ENCODE measurements around the gene RNF187.

RNF187 gene

DNA sequence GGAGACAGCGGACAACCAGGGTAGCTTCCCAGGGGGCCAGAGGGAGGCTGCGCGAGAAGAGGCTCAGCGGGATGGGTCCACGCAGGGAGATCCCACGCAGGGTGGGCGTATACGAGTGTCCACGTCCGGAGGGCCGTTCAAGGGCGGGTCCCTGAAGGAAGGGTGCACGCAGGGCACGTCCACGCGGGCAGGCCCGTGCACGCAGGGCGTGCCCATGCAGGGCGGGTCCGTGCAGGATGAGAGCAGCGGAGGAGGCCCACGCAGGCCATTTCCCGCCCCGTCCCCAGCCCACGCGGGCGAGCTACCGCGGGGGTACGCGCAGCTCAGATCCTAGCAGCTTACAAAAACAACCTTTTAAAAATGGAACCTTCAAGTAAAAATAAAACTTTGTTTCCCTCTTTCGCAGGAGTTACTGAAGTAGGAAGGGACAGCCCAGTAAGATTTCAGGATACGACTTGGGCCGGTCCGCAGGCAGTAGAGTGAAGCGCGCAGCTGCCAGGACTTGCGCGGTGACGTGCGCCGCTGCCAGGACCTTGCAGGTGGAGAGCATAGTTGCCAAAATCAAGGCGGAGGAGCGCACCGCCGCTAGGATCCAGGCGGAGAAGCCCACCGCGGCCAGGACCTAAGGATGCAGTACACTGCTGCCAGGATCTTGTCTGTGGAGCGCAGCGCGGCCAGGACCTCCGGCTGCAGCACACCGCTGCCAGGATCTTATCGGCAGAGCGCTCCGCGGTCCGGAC is 416 bp upstream of the RNF187 start:
- DNase-seq (ENCODE audit: low read depth): peak; percentile 85
- H3K4me3 ChIP-seq (ENCODE audit: control insufficient read depth, low read depth, low read length): peak overlapping the region; percentile 84
- TF ChIP-seq, protein P1, sequence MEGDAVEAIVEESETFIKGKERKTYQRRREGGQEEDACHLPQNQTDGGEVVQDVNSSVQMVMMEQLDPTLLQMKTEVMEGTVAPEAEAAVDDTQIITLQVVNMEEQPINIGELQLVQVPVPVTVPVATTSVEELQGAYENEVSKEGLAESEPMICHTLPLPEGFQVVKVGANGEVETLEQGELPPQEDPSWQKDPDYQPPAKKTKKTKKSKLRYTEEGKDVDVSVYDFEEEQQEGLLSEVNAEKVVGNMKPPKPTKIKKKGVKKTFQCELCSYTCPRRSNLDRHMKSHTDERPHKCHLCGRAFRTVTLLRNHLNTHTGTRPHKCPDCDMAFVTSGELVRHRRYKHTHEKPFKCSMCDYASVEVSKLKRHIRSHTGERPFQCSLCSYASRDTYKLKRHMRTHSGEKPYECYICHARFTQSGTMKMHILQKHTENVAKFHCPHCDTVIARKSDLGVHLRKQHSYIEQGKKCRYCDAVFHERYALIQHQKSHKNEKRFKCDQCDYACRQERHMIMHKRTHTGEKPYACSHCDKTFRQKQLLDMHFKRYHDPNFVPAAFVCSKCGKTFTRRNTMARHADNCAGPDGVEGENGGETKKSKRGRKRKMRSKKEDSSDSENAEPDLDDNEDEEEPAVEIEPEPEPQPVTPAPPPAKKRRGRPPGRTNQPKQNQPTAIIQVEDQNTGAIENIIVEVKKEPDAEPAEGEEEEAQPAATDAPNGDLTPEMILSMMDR (conservative IDR thresholded peaks at IDR 0.05; ENCODE audit: control insufficient read depth, insufficient read depth, low read depth, low read length): no peak

DNA sequence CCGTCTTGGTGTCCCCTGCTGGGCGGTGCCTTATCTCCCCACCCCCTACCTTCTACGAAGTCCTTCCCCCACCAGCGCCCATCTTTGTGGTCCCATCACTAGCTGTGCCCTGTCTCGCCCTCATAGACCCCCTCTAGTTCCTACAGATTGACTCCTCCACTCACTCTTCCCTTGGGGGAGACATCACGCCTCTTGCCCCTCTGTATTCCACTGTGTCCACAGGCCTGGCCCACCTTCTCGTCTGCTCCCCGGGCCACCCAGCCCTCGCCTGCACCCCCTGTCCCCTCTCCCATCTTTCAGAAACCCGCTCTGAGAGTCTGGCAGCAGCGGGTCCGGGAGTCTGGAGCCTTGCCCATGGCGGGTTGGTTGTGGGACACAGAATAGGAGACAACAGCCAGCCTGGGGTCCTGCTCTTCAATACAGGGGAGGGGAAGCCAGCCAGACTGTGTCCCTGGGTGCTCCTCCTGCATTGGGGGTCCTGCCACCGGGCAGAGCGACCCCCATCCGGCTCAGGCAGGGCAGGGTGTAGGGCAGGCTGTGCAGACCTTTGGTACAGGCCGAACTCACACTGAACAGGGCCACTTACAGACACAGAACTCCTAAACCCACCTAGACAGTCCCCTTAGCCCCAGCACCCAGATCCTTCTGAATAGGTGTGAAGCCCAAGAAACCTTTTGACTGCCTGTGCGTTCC is 1.1 kb downstream of the RNF187 start:
- TF ChIP-seq, protein P1 (conservative IDR thresholded peaks at IDR 0.05; ENCODE audit: control insufficient read depth, insufficient read depth, low read depth, low read length): no peak
- DNase-seq (ENCODE audit: low read depth): no peak
- H3K4me3 ChIP-seq (ENCODE audit: control insufficient read depth, low read depth, low read length): peak overlapping the region; percentile 84

DNA sequence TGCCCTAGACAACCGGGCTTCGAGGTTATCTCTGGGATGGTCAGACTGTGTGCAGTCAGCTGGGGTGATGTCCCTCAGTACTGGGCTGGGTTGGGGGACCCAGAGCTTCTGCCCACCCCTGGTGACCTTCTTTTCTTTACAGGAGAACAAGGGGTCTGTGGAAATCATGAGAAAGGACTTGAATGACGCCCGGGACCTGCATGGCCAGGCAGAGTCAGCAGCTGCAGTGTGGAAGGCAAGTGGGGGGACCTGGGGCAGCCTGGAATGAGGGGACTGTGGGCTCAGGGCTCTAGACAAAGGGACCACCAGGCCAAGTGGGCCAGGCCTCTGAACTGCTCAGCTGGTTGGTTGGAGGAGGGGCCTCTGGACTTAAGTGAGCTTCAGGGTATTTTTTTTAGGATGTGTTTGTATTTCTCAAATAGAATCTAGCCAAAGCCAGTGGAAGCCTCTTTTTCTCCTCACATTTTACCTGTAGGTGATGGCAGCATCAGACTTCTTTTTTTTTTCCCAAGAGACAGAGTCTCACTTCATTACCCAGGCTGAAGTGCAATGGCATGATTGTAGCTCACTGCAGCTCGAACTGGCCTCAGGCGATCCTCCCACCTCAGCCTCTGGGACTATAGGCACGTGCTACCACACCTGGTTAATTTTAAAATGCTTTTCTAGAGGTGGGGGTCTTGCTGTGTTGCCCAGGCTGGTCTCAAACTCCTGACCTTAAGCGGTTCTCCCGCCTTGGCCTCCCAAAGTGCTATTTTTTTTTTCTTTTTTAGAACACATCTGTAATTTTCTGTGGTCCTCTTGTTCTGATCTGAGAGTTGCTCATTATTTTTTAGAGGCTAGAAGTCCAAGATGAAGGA is 1.9 kb downstream of the RNF187 start:
- no peak for DNase-seq (ENCODE audit: low read depth)
- TF ChIP-seq, protein P1 (conservative IDR thresholded peaks at IDR 0.05; ENCODE audit: control insufficient read depth, insufficient read depth, low read depth, low read length): no peak
- peak overlapping the region; percentile 84 for H3K4me3 ChIP-seq (ENCODE audit: control insufficient read depth, low read depth, low read length)

DNA sequence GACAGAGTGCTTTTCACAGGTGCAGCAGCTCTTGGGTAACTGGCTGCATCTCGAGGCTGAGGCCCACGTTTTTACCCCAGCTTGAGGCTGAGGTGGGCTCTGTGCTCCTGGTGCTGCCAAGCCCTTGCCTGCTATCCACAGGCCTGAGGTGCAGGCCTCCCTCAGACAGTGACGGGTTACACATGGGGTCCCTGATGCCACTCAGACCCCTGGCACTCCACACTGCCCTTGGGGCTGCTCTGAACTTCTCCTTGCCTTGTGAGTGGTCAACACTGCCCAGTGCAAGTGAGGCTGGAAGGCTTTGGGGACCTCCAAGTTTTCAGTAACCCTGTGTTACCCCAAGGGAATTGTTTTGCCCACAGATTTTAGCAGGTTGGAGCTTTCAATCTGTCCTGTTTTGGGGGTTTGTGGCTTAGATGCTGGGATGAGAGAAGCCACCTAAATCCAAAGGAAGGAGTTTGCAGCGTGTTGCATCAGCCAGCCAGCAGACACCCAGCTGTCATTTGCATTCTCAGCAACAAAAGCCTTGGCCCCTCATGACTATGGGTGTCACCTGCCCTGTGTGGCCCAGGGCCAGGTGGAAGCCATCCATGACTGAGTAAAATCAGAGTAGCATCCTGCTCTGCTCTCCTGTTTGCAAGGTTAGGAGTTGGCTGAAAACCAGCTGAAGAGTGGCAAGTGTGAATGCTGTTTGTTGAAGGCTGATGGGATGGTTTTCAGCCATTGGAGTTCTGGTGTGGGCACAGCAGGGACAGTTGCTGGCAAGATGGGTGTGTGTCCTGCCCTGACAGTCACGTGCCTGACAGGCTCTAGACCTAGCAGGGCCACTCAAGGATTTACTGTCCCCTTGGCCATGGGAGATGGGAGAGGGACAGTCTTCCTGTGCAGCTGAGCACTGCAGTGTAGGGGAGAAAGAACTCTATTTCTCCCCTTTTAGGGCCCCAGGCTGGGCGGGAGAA is 3.2 kb downstream of the RNF187 start:
- TF ChIP-seq, protein P1 (conservative IDR thresholded peaks at IDR 0.05; ENCODE audit: control insufficient read depth, insufficient read depth, low read depth, low read length): no peak
- no peak for DNase-seq (ENCODE audit: low read depth)
- no peak overlapping the region for H3K4me3 ChIP-seq (ENCODE audit: control insufficient read depth, low read depth, low read length)

DNA sequence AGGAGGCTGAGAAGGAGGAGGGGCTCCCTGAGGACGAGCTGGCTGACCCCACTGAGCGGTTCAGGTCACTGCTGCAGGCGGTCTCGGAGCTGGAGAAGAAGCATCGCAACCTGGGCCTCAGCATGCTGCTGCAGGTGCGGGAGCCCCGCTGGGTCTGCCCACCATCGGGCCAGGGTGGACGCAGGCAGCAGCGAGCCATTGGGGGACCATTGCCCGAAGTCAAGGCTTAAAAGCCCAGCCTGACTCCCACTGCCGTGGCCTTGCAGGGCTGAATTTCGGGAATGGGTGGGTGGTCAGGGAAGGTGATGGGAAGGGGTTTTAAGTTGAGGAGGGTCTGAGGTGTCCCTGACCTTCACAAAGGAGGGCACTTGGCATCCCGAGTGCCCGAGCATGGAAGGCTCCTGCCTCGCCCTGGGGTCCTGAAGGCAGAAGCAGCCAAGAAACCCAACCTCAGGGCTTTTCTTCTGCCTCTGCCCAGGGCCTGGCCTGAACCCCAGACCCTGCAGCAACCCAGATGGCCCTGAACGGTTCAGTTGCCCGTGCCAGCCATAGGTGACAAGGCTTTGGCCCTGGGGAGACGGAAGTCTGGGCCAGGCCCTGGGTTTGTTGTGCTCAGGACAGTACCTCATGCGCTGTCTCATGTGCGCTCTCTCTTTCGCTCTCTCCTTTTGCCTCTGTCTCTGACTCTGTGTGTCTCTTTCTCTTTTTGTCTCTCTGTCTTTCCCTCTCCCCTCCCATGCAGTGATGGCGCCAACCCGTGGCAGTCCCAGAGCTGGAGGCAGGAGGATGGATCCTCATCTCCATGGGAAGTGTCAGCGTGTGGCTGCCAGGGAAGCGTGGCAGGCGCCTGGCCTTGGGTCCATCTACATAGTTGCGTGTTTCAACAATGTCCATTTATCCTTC is 6.2 kb downstream of the RNF187 start:
- TF ChIP-seq, protein P1 (conservative IDR thresholded peaks at IDR 0.05; ENCODE audit: control insufficient read depth, insufficient read depth, low read depth, low read length): no peak
- H3K4me3 ChIP-seq (ENCODE audit: control insufficient read depth, low read depth, low read length): no peak overlapping the region
- DNase-seq (ENCODE audit: low read depth): no peak

All from fibroblast of mammary gland (primary cell).